ENCODE measurements around the gene UBXN2A. TPM values are rescaled to one million over a fixed set of nuclear protein-coding genes. Genes with fewer than 3 reads are reported as not detected.
"Not testable (repeated sequence)": the region's sequence is repeated elsewhere in the genome, so short reads cannot be mapped to it uniquely, and the experiment has no call there.

UBXN2A gene
- total and polyA plus RNA-seq, 2 of the 8 experiments (the other 6 are each of a cell fraction or from before 2014, with no cell fraction given) = 3.6 to 20.4 TPM

GRCh38 chr2:23947350-23947749 lies 7.1 kb downstream of the UBXN2A start (continued):
- TF ChIP-seq MAX (IDR thresholded peaks at IDR 0.05) = no peak
- no peak for TF ChIP-seq HDAC6 (IDR thresholded peaks at IDR 0.05; ENCODE audit: low read depth, low read length)

GRCh38 chr2:23952558-23952957 lies 12.3 kb downstream of the UBXN2A start:
- not testable (repeated sequence) for H2BK120ac ChIP-seq (replicated peaks; ENCODE audit: low read depth, low read length); H3K9me3 ChIP-seq (ENCODE audit: insufficient read depth in 2 of 2, low read depth in 1 of 2, low read length in 1 of 2); H3K27me3 ChIP-seq (replicated peaks in 1 of 4; ENCODE audit: control insufficient read depth in 3 of 4, extremely low read depth in 1 of 4, insufficient read depth in 3 of 4, low read length in 3 of 4); H3K4me3 ChIP-seq (ENCODE audit: extremely low read depth in 1 of 4, insufficient read depth in 2 of 4, low read depth in 3 of 4, low read length in 4 of 4); H4K5ac ChIP-seq (ENCODE audit: insufficient read length, low read depth, low read length); H3K4ac ChIP-seq (replicated peaks; ENCODE audit: insufficient read length, low read depth, low read length); H2BK20ac ChIP-seq (ENCODE audit: low read length); H3K56ac ChIP-seq (replicated peaks; ENCODE audit: insufficient read length, low read depth, low read length); H3K4me1 ChIP-seq (replicated peaks in 1 of 4; ENCODE audit: control insufficient read depth in 3 of 4, insufficient read depth in 4 of 4, low read length in 3 of 4); H2BK12ac ChIP-seq (ENCODE audit: low read depth, low read length); H3K4me2 ChIP-seq (ENCODE audit: insufficient read depth in 1 of 2, low read depth in 2 of 2, low read length in 2 of 2); FAIRE-seq; H3K36me3 ChIP-seq (ENCODE audit: control insufficient read depth in 2 of 4, insufficient read depth in 4 of 4, low read length in 3 of 4); H2AFZ ChIP-seq (ENCODE audit: low read length); H3K14ac ChIP-seq (ENCODE audit: insufficient read length); H2BK15ac ChIP-seq (ENCODE audit: low read length); H3K79me1 ChIP-seq (ENCODE audit: low read depth, low read length); H3K18ac ChIP-seq (ENCODE audit: extremely low read depth, low read length); H3K27ac ChIP-seq (ENCODE audit: low read depth, low read length); H3K9ac ChIP-seq (replicated peaks in 1 of 4; ENCODE audit: extremely low read depth in 1 of 4, low read depth in 3 of 4, low read length in 3 of 4); H4K8ac ChIP-seq (ENCODE audit: extremely low read depth, insufficient read depth, low read length); H2AK5ac ChIP-seq (ENCODE audit: low read depth, low read length); H3K23ac ChIP-seq (ENCODE audit: insufficient read length); H2BK5ac ChIP-seq (ENCODE audit: low read depth, low read length); H3K23me2 ChIP-seq (ENCODE audit: low read depth, low read length); H4K20me1 ChIP-seq (replicated peaks in 1 of 2; ENCODE audit: control insufficient read depth in 1 of 2, insufficient read depth in 2 of 2, low read length in 2 of 2); H4K91ac ChIP-seq (replicated peaks; ENCODE audit: insufficient read length, low read length); DNase-seq (ENCODE audit: low read depth in 1 of 2, low spot score in 2 of 2)
- WGBS, 2 experiments (ENCODE audit: extremely low coverage in 1 of 2, insufficient coverage in 1 of 2, insufficient read length in 1 of 2, insufficient replicate concordance in 2 of 2, low coverage in 1 of 2, low lambda C conversion rate in 2 of 2, missing lambda C conversion rate in 1 of 2) = 89% methylated on average over 3 of the region's 3 CpGs; no CpG with 5 or more reads in 1 of the 2 experiments
- ChIA-PET POLR2A (ENCODE audit: partially characterized antibody) (interaction anchor here (0.6 to 2.3 kb wide), 3 partner anchors 12 to 105 kb away, joined by 3 to 6 read pairs (median 3); partner anchors contain the start of gene UBXN2A), CTCF (ENCODE audit: partially characterized antibody) (interaction anchor here (1.3 kb wide), 1 partner anchor 12 kb away, joined by 3 read pairs; the partner anchor contains the start of gene UBXN2A)
- peaks cover 0 to 31% of the 10 kb centered on the region in 2 experiments; a peak in 2 of 4 replicates for H3K79me2 ChIP-seq (ENCODE audit: control insufficient read depth in 1 of 2, insufficient read depth in 2 of 2, low read length in 2 of 2)

Data from H1 (cell line).